Right renal pelvis (tissue), 4 donors: ENCODE data around the gene GSTM1. TPM values are rescaled to one million over a fixed set of nuclear protein-coding genes. Genes with fewer than 3 reads are reported as not detected.
A peak's percentile ranks its signal among the peaks of the same experiment; 100 is the strongest.

ENCODE experiments used
- DNase-seq, 4 donors: peaks; one replicate each; pipeline ENCODE4 v3.0.0-alpha.2; 2013; ENCODE audit warnings: low read depth in 4 of 4, low spot score in 3 of 4, missing footprints in 1 of 4
- polyA plus RNA-seq, 4 donors: library from polyadenylated mRNA; unstranded; fragments of 120-200 nt; gene quantifications; one replicate each; pipeline ENCODE4 v1.2.1, GENCODE V29; 2013; ENCODE audit not compliant: insufficient read length in 4 of 4

Gene GSTM1
- polyA plus RNA-seq, 4 donors = 2.4 to 121 (median 3.1) TPM

GRCh38 chr1:109724933-109725332 is 37.3 kb downstream of the GSTM1 start:
- no peak for DNase-seq

GRCh38 chr1:109725510-109725909 is 37.9 kb downstream of the GSTM1 start:
- no peak for DNase-seq

GRCh38 chr1:109726007-109726406 is 38.4 kb downstream of the GSTM1 start:
- no peak for DNase-seq

GRCh38 chr1:109726728-109727373 is 39.2 kb downstream of the GSTM1 start:
- DNase-seq = no peak

- DNase-seq = no peak
Measured at GRCh38 chr1:109728870-109729269, 41.3 kb downstream of the GSTM1 start.

- DNase-seq = no peak
Measured at GRCh38 chr1:109730666-109731065, 43.0 kb downstream of the GSTM1 start.

GRCh38 chr1:109732390-109732881 is 44.8 kb downstream of the GSTM1 start:
- no peak for DNase-seq

GRCh38 chr1:109733236-109733870 is 45.7 kb downstream of the GSTM1 start:
- DNase-seq = no peak

- DNase-seq = peak; percentile 67 to 84 (median 75)
Measured at GRCh38 chr1:109739738-109740614, 52.4 kb downstream of the GSTM1 start.

GRCh38 chr1:109740615-109741373 is 53.2 kb downstream of the GSTM1 start, which contains the start of gene GSTM3:
Gene GSTM3, minus strand, starts transcription at chr1:109741038. Its CDS starts 751 bp downstream, at chr1:109740287.
- DNase-seq = no peak

Other genes starting within 250 kb of the GSTM1 start
- 10 to 100 TPM in 2 of 4 donors, 1 to 10 TPM in 2; 6.5 to 12.5 (median 10.3) TPM for gene SYPL2, start 221.3 kb upstream of the GSTM1 start, polyA plus RNA-seq
- gene ATXN7L2, start 203.9 kb upstream of the GSTM1 start, polyA plus RNA-seq = 10 to 100 TPM in 2 of 4 donors, 1 to 10 TPM in 2; 9.0 to 10.2 (median 9.8) TPM
- gene CYB561D1, start 193.7 kb upstream of the GSTM1 start, polyA plus RNA-seq = 1 to 10 TPM; 8.1 to 9.3 (median 9.2) TPM
- gene AMIGO1, start 178.1 kb upstream of the GSTM1 start, polyA plus RNA-seq = 1 to 10 TPM; 8.0 to 9.1 (median 9.0) TPM
- gene GPR61, start 147.9 kb upstream of the GSTM1 start, polyA plus RNA-seq = under 1 TPM; 0.49 to 0.91 (median 0.90) TPM
- 10 to 100 TPM; 12.2 to 14.2 (median 13.7) TPM for gene GNAI3, start 139.2 kb upstream of the GSTM1 start, polyA plus RNA-seq
- gene GNAT2, start 68.2 kb upstream of the GSTM1 start, polyA plus RNA-seq = under 1 TPM in 1 of 4 donors, not detected in 3; 0.06 TPM
- gene AMPD2, start 68.0 kb upstream of the GSTM1 start, polyA plus RNA-seq = 10 to 100 TPM; 46.1 to 49.2 (median 48.4) TPM
- gene GSTM4, start 31.7 kb upstream of the GSTM1 start, polyA plus RNA-seq = 10 to 100 TPM; 56.8 to 69.7 (median 63.0) TPM
- gene GSTM2, start 19.8 kb upstream of the GSTM1 start, polyA plus RNA-seq = 100 to 1,000 TPM; 171 to 257 (median 213) TPM
- 10 to 100 TPM; 28.7 to 55.4 (median 41.5) TPM for gene GSTM5, start 24.4 kb downstream of the GSTM1 start, polyA plus RNA-seq
- 100 to 1,000 TPM; 225 to 281 (median 244) TPM for gene GSTM3, start 53.2 kb downstream of the GSTM1 start, polyA plus RNA-seq
- under 1 TPM; 0.24 to 1.00 (median 0.50) TPM for gene EPS8L3, start 76.1 kb downstream of the GSTM1 start, polyA plus RNA-seq
- gene CSF1, start 223.0 kb downstream of the GSTM1 start, polyA plus RNA-seq = 1 to 10 TPM; 8.0 to 8.4 (median 8.2) TPM